ENCODE results near the gene GPC4.
A peak's percentile ranks its signal among the peaks of the same experiment; 100 is the strongest.

GPC4 gene

GRCh38 chrX:133415276-133416105 is at the start of gene GPC4:
GPC4 (minus strand) TSS chrX:133415489; CDS start chrX:133414965, 524 bp downstream.
- DNase-seq, result peak; percentile 35

- no peak for DNase-seq
Measured at GRCh38 chrX:133461231-133461630, 45.9 kb upstream of the GPC4 start.

GRCh38 chrX:133454924-133455323 is 39.6 kb upstream of the GPC4 start:
- no peak for DNase-seq

GRCh38 chrX:133454491-133454914 is 39.2 kb upstream of the GPC4 start:
- no peak for DNase-seq

- DNase-seq, result no peak
Measured at GRCh38 chrX:133448512-133449076, 33.3 kb upstream of the GPC4 start.

- DNase-seq, result no peak
Measured at GRCh38 chrX:133444952-133445831, 29.9 kb upstream of the GPC4 start.

GRCh38 chrX:133444196-133444595 is 28.9 kb upstream of the GPC4 start:
- no peak for DNase-seq

GRCh38 chrX:133440797-133441163 is 25.5 kb upstream of the GPC4 start:
- no peak for DNase-seq

- no peak for DNase-seq
Measured at GRCh38 chrX:133440081-133440796, 24.9 kb upstream of the GPC4 start.

GRCh38 chrX:133437766-133438165 is 22.5 kb upstream of the GPC4 start:
- no peak for DNase-seq

- no peak for DNase-seq
Measured at GRCh38 chrX:133437356-133437755, 22.1 kb upstream of the GPC4 start.

GRCh38 chrX:133435544-133436124 is 20.3 kb upstream of the GPC4 start:
- DNase-seq, result no peak

GRCh38 chrX:133434197-133434820 is 19.0 kb upstream of the GPC4 start:
- no peak for DNase-seq

GRCh38 chrX:133419911-133420310 is 4.6 kb upstream of the GPC4 start:
- no peak for DNase-seq

GRCh38 chrX:133418588-133418987 is 3.3 kb upstream of the GPC4 start:
- DNase-seq, result no peak

- no peak for DNase-seq
Measured at GRCh38 chrX:133417364-133417763, 2.1 kb upstream of the GPC4 start.

- DNase-seq, result no peak
Measured at GRCh38 chrX:133414406-133415275, 648 bp downstream of the GPC4 start.

- no peak for DNase-seq
Measured at GRCh38 chrX:133413218-133413925, 1.9 kb downstream of the GPC4 start.

GRCh38 chrX:133412665-133413064 is 2.6 kb downstream of the GPC4 start:
- DNase-seq, result no peak

- DNase-seq, result no peak
Measured at GRCh38 chrX:133412246-133412645, 3.0 kb downstream of the GPC4 start.
